GM06990 (cell line): ENCODE measurements around the gene RANBP17.

Experiments
- DNase-seq: peaks from one replicate; pipeline ENCODE4 v3.0.0-alpha.2; 2011; ENCODE audit not compliant: insufficient read length; ENCODE audit errors: extremely low read depth
- H3K27me3 ChIP-seq: replicated peaks from 2 replicates; pipeline ENCODE4 v1.6.0; 2011; ENCODE audit warnings: low read length; ENCODE audit not compliant: control insufficient read depth, insufficient read depth
- H3K36me3 ChIP-seq: 2 replicates; pipeline ENCODE4 v1.5.1; 2011; ENCODE audit warnings: low read length; ENCODE audit not compliant: control insufficient read depth, insufficient read depth
- H3K4me3 ChIP-seq: replicated peaks from 2 replicates; pipeline ENCODE4 v1.5.1; 2011; ENCODE audit warnings: low read depth, mild to moderate bottlenecking, control low read depth, low read length
- CTCF ChIP-seq: IDR thresholded peaks from 2 replicates; pipeline ENCODE4 v1.5.1; 2011; ENCODE audit warnings: low read length, control low read depth, mild to moderate bottlenecking, inconsistent platforms; ENCODE audit not compliant: insufficient read depth, poor library complexity, severe bottlenecking

RANBP17 gene

GRCh38 chr5:171340042-171340441 lies 478.2 kb downstream of the RANBP17 start:
- no peak for DNase-seq
- Histone ChIP-seq H3K27me3 (peaks cover 1% of the 10 kb centered on the region; the same call in 1 of the 2 replicates), H3K36me3 (no peaks in the 10 kb centered on the region), H3K4me3 (no peak overlapping the region)
- TF ChIP-seq CTCF: no peak

- DNase-seq: no peak
- H3K27me3 ChIP-seq: peaks cover 1% of the 10 kb centered on the region; the same call in 1 of the 2 replicates
- H3K4me3 ChIP-seq: no peak overlapping the region
- no peaks in the 10 kb centered on the region for H3K36me3 ChIP-seq
- no peak for TF ChIP-seq CTCF
Observed at GRCh38 chr5:171340491-171340890, 478.7 kb downstream of the RANBP17 start.

- Histone ChIP-seq H3K4me3 (no peak overlapping the region), H3K27me3 (no peaks in the 10 kb centered on the region), H3K36me3 (no peaks in the 10 kb centered on the region)
- no peak for DNase-seq
- peak; percentile 67 for TF ChIP-seq CTCF
Observed at GRCh38 chr5:171342362-171343111, 480.7 kb downstream of the RANBP17 start.

- no peaks in the 10 kb centered on the region for H3K36me3 ChIP-seq
- no peak for DNase-seq
- no peaks in the 10 kb centered on the region for H3K27me3 ChIP-seq
- TF ChIP-seq CTCF: no peak
- no peak overlapping the region for H3K4me3 ChIP-seq
Observed at GRCh38 chr5:171344936-171345608, 483.3 kb downstream of the RANBP17 start.
